HG03439 (cell line): ENCODE results near the gene UBE2QL1.

Experiments
- ATAC-seq: cut with Tn5 transposase; IDR thresholded peaks from one replicate; pipeline ENCODE4 v1.9.1; 2021; ENCODE audit warnings: mild to moderate bottlenecking, moderate library complexity; ENCODE audit not compliant: unreplicated experiment

Gene UBE2QL1, protein sequence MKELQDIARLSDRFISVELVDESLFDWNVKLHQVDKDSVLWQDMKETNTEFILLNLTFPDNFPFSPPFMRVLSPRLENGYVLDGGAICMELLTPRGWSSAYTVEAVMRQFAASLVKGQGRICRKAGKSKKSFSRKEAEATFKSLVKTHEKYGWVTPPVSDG

DNA sequence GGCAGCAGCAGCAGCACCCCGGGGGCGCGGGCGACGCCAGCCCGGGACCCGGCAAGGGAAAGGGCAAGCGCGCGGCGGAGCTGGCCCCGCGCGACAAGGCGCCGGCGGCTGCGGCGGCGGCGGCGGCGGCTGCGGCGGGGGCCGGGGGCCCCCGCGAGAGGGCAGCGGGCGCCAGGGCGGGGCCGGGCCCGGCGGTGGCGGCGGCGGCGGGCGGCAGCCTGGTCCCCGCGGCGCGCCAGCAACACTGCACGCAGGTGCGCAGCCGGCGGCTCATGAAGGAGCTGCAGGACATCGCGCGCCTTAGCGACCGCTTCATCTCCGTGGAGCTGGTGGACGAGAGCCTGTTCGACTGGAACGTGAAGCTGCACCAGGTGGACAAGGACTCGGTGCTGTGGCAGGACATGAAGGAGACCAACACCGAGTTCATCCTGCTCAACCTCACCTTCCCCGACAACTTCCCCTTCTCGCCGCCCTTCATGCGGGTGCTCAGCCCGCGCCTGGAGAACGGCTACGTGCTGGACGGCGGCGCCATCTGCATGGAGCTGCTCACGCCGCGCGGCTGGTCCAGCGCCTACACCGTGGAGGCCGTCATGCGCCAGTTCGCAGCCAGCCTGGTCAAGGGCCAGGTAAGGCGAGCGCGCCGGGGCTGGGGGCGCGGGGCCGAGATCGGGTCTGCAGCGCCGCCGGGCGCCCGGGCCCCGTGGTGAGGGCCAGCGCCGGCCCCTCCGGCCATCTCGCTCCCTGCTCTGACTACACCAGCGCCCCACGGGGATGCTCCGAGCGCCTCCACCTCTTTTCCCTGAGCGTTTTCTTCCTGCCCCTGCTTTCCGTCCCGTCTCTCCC, at the start of gene UBE2QL1:
UBE2QL1 (plus strand) TSS at position 238 of the 843 bp plus-strand sequence; CDS start at position 273, 35 bp downstream.
- ATAC-seq, result peak; percentile 60

DNA sequence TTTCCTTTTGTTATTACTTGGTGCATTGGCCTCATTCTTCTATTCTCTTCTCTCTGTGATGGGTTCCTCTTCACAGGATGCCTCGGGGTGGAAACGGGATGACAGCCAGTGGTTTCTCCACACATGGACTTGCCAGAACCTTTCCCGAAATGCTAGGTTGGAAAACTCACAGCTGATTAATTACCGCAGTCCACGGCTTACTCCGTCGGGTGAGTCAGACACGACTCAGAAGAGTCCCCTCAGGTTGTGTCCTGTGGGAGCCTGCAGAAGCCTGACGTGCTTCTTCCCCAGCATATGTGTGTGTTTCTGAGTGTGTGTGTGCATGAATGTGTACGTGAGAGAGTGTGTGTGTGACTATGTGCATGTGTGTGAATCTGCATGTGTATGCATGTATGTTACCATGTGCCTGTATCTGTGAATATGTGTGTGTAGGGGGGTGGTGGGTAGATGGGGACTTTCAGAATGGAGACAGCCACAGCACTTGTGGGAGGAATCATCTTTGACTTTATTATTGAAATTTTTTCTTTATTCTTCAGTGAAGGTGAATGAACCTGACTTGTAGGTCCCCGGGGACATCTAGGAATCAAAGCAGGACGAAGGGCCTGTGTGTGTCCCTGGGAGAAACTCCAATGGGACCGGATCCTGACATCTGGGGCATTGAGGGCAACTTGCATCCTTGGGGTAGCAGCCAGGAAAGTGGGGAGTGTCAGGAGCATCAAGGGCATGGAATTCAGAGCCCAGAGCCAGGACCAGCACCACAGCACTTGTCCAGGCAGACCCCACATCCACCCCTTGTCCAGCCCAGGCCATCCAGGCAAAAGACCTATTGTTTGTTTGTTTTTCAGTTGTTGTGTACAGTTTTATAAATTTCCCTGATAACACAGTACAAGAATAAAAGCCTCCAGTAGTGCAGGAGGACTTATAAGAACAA, 48.4 kb upstream of the UBE2QL1 start:
- ATAC-seq, result no peak

DNA sequence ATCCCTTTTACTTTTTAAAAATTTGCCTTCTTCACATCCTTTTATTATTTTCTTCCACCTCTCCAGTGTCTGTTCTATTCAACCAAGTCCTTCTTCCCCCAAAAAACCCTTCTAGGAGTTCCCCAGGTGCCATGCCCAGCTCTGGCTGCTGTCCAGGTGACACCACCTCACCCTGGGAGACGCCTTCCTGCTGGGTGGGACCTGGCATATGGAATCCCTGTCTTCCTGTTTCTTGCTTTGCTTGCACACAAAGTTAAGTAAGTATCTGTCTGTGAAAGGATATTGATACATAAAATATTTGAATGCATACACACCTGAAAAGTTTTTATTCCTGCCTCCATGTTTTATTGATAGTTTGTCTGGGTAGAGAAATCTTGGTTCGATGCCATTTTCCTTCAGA, 47.2 kb upstream of the UBE2QL1 start:
- no peak for ATAC-seq

DNA sequence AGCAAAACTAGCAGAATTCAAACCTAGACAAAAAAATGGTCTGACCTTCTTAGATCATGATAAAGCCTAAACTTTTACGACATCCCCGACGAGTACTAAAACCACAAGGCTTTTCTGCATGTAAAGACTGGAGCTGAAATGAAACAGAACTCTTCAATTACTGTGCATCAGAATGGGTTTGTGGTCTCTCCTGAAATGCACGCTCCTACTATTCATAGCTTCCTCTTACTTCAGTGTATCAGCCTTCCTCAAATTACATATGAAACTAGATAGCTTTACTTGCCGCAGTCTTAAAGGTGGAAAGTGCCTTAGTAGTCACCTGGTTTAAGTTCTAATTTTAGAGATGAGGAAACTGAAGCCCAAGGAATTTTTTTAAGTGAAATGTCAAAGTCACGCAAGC, 45.7 kb upstream of the UBE2QL1 start:
- no peak for ATAC-seq

DNA sequence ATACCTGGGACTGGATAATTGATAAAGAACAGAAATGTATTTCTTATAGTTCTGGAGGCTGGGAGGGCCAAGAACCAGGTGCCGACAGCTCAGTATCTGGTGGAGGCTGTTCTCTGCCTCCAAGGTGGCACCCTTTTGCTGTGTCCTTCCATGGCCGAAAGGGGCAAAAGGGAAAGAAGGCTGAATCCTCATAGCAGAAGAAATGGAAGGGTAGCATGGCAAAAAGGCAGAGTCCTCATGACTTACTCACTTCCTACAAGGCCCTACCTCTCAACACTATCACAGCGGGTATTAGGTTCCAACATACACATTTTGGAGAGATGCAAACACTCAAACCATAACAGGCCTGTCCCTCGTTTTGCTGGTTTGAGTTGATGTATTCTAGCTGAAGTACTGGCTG, 45.2 kb upstream of the UBE2QL1 start:
- no peak for ATAC-seq

DNA sequence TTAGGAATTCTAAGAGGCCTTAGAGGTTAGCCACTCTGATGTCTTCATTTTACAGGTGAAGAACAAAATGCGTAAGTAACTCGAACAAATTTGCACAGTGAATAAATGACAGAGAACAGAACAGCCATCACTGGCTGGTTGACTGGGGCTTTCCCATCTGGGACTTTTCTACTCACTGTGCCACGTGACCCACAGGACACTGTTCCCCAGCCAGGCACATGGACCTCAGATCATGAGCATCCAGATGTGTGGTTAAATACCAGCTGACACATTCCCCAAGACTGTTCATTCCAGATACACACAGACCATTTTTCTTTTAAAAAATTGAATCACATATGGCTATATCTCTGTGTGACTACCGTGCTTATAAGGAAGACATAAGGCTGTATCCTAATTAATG, 44.5 kb upstream of the UBE2QL1 start:
- ATAC-seq, result peak; percentile 53

DNA sequence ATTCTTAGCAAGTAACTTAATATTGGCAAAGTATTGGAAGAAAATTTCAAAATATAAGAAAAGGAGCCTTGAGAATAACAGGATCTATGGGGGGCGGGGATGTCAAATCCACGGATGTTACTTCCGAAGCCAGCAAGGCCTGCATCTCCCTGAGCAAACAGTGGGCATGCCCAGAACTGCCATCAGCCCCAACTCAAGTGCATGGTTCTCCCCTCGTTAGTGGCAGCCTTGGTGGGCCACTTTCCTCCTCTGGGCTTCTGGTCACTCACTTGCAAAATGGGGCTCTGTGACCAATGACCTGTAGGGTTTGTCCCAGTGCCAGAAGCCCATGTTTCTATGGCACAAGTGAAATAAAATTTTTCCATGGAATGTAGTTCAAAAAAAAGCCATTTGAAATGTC, 43.1 kb upstream of the UBE2QL1 start:
- ATAC-seq, result no peak

DNA sequence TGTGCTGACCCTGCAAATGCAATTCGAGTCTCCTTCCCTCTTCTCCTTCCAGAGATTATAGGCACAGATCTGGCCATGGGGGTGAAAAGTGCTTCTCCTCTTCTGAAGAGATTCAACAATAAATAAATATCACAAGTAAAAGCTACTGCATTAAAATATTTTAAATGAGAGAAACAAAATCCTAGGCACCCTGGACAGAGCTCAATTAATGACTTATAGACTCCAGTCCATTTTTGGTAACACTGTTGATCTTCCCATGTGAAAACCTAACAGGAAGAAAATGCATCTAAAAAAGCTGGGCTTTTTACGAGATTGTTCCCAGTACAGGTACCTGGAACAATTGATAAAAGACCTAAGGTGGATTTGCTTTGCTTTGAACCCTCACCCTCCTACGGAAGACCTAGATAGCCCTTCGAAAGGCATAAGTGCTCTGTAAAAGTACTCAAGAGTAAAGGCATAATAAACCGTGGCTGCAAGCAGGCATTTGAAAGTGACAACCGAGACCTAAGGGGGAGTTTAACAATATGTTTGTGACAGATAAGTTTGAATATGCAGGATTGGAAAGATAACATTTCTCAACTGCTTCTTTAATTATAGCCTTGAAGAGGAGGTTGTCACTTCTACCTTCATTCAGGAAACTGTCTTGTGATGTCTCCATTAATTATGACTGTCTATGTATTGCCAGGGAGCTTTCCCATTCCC, 41.0 kb upstream of the UBE2QL1 start:
- no peak for ATAC-seq

DNA sequence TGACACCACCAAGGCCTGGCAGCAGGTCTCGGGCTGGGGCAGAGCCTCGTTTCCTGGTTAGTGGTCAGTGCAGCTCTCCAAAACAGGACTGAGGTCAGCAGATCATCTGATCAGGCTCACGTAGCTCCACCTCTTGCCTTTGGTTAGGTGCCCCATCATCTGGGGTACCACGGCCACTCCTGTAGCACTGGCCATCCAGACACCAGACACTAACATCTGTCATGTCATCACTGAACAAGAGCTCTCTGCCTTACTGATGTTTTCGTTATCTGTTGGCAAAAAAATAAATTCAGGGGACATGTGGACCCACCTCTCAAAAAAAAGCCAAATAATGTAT, 40.4 kb upstream of the UBE2QL1 start:
- no peak for ATAC-seq

DNA sequence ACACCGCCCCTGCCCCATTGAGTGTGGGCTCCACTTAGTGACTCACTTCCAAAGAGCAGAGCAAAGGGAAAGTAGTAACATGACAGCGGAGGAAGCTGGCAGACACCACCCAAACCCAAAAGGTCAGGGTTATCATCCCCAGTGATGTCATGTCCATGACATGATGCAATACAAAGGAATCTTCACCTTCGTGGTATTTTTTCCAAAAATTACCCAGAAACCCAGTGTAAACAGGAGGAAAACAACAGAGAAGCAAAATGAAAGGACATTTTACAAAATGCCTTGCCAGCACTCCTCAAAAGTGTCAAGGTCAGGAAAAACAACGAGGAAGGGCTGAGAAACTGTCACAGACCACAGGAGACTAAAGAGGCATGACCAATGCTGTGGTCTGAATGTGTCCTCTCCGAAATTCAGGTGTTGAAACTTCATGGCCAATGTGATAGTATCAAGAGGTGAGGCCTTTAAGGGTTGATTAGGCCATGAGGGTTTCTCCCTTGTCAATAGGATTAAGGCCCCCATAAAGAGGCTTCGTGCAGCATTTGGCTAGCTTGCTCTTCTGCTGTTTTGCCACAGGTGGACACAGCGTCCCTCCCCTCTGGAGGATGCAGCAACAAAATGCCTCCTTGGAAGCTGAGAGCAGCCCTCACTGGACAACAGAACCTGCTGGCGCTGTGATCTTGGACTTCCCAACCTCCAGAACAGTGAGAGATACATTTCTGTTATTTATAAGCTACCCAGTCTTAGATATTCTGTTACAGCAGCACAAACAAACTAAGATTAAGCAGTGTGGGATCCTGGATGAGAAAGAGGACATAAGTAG, 39.8 kb upstream of the UBE2QL1 start:
- ATAC-seq, result no peak

DNA sequence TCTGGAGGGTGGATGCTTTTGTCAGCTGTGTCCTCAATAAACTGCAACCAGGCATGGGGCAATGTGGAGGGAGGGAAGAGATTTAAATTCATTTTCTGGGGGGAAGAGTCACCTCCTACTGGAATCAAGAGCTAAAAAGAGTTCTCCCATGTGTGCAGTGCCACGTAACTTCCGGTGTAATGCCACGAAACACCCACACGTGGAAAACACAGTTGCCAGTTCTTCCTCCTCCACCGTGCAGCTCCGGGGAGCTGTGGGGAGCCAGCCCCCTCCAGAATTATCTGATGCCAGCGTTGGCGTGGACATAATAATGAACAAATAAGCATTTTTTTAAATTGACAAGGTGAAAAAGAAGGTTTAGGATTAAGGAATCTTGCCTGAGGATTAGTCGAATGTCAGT, 38.2 kb upstream of the UBE2QL1 start:
- no peak for ATAC-seq

DNA sequence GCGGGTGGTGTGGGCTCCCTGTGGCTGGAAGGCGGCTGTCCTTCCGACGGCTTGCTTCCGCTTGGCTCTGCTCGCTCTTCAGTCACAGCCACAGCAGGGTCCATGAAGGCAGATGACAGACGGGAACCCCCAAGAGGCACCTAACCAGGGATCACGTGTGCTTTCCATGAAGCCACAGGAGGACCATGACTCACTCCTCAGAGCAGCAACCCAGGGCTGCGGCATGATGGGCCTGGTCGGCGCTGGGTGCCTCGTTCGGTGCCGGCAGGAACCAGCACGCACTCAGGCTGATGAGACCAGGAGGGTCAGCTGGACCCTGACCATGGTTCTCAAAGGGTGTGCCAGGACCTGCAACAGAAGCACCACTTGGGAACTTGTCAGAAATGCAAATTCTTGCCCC, 37.5 kb upstream of the UBE2QL1 start:
- ATAC-seq, result no peak

DNA sequence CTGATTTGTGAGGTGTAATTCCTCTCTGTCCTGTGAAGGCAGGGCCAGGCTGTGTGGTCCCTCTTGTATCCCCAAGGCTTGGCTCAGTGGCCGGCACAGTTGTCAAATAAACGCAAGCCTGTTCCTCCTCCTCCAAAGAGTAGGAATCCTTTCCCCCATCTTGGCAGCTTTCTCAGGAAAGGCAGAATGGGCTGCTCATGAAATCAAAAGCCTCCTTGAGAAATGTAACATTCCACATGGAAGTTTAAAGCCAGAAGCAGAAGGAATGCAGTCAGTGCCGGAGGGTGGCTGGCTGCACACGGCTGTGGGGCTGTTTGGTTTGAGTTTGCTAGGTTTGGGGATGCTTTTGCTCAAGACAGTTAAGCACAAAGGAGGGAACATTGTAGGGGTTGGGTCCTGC, 35.8 kb upstream of the UBE2QL1 start:
- ATAC-seq, result no peak

DNA sequence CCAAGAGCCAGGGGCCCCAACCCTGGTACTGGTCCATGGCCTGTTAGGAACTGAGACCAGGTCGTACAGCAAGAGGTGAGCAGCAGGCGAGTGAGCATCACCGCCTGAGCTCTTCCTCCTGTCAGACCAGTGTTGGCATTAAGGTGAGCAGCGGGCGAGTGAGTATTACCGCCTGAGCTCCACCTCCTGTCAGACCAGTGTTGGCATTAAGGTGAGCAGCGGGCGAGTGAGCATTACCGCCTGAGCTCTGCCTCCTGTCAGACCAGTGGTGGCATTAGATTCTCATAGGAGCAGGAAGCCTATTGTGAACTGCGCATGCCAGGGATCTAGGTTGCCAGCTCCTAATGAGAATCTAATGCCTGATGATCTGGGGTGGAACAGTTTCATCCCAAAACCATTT, 31.0 kb upstream of the UBE2QL1 start:
- ATAC-seq, result no peak

DNA sequence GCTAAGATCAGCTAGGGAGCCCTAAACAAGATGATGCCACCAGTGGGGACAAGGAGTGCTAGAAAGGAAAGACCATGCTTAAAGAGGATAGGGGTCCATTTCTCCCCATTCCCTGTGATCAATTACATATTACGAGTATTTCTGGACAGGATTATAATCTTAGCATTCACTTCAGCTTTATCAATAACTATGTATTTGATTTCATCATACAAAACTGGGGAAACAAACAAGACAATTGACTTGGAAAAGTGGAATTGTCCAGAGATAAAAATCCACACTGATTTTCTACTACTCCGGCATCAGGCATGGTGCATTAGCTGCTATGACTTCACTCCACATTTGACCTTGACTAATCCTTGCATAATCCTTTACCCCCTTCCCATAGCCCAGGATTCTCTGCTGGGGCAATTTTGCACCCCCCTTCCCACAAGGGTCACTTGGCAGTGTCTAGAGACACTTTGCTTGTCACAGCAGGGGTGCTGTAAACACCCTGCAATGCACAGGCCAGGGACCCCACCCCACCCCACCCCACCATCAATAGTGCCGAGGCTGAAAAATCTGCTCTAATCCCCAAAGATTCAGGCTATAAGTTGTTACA, 29.9 kb upstream of the UBE2QL1 start:
- ATAC-seq, result no peak

DNA sequence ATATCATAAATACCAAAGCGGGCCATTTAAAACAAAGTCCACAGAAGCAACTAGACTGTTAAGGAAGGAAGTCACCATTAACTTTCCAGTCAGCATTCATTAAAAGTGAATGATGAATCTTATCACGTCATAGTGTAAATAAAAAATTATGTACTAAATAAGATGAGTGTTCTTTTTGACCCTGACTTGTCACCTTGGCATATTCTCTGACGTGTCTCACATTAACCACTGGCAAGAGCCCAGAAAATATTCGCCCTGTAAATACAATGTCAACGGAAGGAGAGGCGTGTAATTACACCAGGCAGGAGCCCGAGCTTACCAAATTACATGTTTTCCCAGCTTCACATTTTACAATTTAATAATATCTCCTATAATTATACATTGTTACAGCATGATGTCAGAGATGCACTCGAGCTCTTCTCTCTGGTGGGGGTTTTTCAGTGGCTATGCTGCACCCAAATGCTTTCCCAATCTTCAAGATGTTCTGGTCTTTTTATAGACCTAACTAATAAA, 29.3 kb upstream of the UBE2QL1 start:
- ATAC-seq, result no peak

DNA sequence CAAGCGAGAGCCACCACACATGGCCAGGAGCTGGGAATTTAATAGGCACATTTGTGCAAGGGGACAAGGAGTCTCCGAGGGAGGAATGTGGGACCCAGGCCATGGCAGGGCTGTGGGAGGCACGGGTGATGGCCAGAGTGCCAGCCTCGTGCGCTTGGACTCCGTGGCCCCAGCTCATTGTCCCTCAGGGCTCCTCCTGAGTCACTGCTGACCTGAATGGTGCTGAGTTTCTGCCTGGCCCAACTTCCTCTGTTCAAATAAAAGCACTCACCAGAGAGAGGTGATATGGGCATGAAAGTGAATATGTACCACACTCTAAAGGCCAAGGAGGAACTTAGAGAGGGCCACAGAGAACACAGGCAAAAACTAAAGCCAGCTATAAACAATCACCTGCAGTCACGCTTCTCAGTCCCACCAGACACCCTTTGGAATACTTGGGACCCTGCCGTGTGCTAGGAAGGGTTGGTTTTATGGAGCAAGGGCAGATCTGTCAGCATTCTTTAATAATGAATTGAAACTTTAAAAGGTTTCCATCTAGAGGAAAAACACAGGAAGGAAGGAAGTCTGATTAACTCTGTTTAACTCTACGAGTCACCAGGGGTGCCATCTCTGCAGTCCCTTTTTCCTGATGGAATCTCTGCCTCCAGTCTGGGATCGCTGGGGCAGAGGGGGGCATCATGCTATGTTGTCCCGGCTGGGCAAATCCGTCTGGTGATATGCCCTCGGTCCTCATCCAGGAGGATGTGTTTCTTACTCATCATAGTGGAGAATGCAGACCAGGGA, 25.1 kb upstream of the UBE2QL1 start:
- no peak for ATAC-seq

DNA sequence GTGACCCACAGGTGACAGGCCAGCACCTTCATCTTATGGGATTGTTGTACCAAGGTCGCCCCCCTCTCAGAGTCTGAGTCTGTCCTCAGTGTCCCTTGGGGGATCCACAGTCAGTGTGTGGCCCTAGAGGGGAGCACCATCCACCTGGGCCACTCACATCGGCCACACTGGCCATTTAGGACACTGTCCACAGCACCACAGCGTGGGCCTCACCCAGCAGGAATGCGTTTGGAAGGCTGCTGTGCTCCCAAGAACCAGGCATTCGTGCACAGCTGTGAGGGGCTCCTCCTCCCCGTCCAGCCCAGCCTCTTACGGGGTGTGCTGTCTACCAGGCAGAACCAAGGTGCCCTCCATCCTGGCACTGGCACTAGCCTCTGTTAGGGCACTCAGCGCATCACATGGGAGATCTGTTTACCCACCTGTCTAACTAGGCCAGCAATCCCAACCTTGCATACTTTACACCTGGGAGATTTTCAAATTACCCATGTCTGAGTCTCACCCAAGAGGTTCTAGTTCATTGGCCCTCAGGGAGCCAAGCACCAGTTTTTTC, 24.5 kb upstream of the UBE2QL1 start:
- ATAC-seq, result no peak

DNA sequence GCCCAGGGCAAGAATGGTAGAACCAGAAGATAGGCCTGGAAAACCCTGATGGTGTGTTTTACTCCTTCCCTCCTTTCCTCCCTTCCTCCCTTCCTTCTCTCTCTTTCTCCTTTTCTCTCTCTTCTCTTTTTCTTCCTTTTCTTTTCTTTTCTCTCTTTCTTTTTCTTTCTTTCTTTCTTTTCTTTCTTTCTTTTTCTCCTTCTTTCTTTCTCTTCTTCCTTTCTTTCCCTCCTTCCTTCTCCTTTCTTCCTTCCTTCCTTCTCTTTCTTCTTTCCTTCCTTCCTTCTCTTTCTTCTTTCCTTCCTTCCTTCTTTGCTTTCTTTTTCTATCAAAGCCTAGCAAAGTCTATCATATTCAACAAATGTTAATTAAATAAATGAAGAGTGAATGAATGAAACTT, 24.0 kb upstream of the UBE2QL1 start:
- ATAC-seq, result no peak
